ENCODE measurements around the gene ROBO2. TPM values are rescaled to one million over a fixed set of nuclear protein-coding genes. Genes with fewer than 3 reads are reported as not detected.

Gene ROBO2
- total RNA-seq, 2 donors from 2014 or later: 0.74 to 0.88 TPM

- H3K36me3 ChIP-seq: no peaks in the 10 kb centered on the region
- H3K4me3 ChIP-seq: no peak overlapping the region
- no peak for TF ChIP-seq CTCF (IDR thresholded peaks at IDR 0.05)
- no peak overlapping the region for H3K27ac ChIP-seq
- no peak for DNase-seq
- H3K4me1 ChIP-seq: no peaks in the 10 kb centered on the region
- intact Hi-C loops (cut with DNase I): no loop called here
- H3K9me3 ChIP-seq: no peaks in the 10 kb centered on the region
- H3K27me3 ChIP-seq: no peaks in the 10 kb centered on the region
- no peak overlapping the region for H3K9ac ChIP-seq (ENCODE audit: low read depth in 2 of 2, low read length in 2 of 2)
Measured at GRCh38 chr3:77232557-77232956, 192.7 kb downstream of the ROBO2 start.

- Histone ChIP-seq H3K9ac (ENCODE audit: low read depth in 2 of 2, low read length in 2 of 2) (no peak overlapping the region), H3K27ac (no peak overlapping the region), H3K27me3 (no peaks in the 10 kb centered on the region), H3K9me3 (no peaks in the 10 kb centered on the region), H3K36me3 (no peaks in the 10 kb centered on the region), H3K4me3 (no peak overlapping the region), H3K4me1 (no peaks in the 10 kb centered on the region)
- intact Hi-C loops (cut with DNase I): no loop called here
- no peak for TF ChIP-seq CTCF (IDR thresholded peaks at IDR 0.05)
- DNase-seq: no peak
Measured at GRCh38 chr3:77234004-77234403, 194.1 kb downstream of the ROBO2 start.

- Histone ChIP-seq H3K4me1 (no peaks in the 10 kb centered on the region), H3K9ac (ENCODE audit: low read depth in 2 of 2, low read length in 2 of 2) (no peak overlapping the region), H3K4me3 (no peak overlapping the region), H3K36me3 (no peaks in the 10 kb centered on the region), H3K9me3 (no peaks in the 10 kb centered on the region), H3K27me3 (no peaks in the 10 kb centered on the region), H3K27ac (no peak overlapping the region)
- intact Hi-C loops (cut with DNase I): no loop called here
- no peak for DNase-seq
- TF ChIP-seq CTCF (IDR thresholded peaks at IDR 0.05): no peak
Measured at GRCh38 chr3:77236118-77236517, 196.2 kb downstream of the ROBO2 start.

- H3K4me3 ChIP-seq: no peak overlapping the region
- DNase-seq: no peak
- intact Hi-C loops (cut with DNase I): no loop called here
Measured at GRCh38 chr3:77240072-77240650, 200.3 kb downstream of the ROBO2 start.

GRCh38 chr3:77242371-77242770, 202.5 kb downstream of the ROBO2 start:
- DNase-seq: no peak
- H3K9me3 ChIP-seq: no peaks in the 10 kb centered on the region
- TF ChIP-seq CTCF (IDR thresholded peaks at IDR 0.05): no peak
- no peak overlapping the region for H3K27ac ChIP-seq
- H3K4me1 ChIP-seq: no peaks in the 10 kb centered on the region
- no peaks in the 10 kb centered on the region for H3K36me3 ChIP-seq
- intact Hi-C loops (cut with DNase I): no loop called here
- no peak overlapping the region for H3K4me3 ChIP-seq
- H3K9ac ChIP-seq (ENCODE audit: low read depth in 2 of 2, low read length in 2 of 2): no peak overlapping the region
- no peaks in the 10 kb centered on the region for H3K27me3 ChIP-seq

More at GRCh38 chr3:77240072-77240650, 200.3 kb downstream of the ROBO2 start:
- H3K36me3 ChIP-seq: no peaks in the 10 kb centered on the region
- H3K27ac ChIP-seq: no peak overlapping the region
- TF ChIP-seq CTCF (IDR thresholded peaks at IDR 0.05): no peak
- H3K9ac ChIP-seq (ENCODE audit: low read depth in 2 of 2, low read length in 2 of 2): no peak overlapping the region
- H3K9me3 ChIP-seq: no peaks in the 10 kb centered on the region
- H3K4me1 ChIP-seq: no peaks in the 10 kb centered on the region
- H3K27me3 ChIP-seq: no peaks in the 10 kb centered on the region
